ENCODE measurements around the gene SUZ12.

- TF ChIP-seq, protein P1, sequence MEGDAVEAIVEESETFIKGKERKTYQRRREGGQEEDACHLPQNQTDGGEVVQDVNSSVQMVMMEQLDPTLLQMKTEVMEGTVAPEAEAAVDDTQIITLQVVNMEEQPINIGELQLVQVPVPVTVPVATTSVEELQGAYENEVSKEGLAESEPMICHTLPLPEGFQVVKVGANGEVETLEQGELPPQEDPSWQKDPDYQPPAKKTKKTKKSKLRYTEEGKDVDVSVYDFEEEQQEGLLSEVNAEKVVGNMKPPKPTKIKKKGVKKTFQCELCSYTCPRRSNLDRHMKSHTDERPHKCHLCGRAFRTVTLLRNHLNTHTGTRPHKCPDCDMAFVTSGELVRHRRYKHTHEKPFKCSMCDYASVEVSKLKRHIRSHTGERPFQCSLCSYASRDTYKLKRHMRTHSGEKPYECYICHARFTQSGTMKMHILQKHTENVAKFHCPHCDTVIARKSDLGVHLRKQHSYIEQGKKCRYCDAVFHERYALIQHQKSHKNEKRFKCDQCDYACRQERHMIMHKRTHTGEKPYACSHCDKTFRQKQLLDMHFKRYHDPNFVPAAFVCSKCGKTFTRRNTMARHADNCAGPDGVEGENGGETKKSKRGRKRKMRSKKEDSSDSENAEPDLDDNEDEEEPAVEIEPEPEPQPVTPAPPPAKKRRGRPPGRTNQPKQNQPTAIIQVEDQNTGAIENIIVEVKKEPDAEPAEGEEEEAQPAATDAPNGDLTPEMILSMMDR (IDR thresholded peaks at IDR 0.05), result no peak
- TF ChIP-seq POLR2AphosphoS5 (IDR thresholded peaks at IDR 0.05) (no peak), EP300 (IDR thresholded peaks at IDR 0.05) (no peak), POLR2A (IDR thresholded peaks at IDR 0.05; ENCODE audit: low read depth) (no peak)
Measured at GRCh38 chr17:32020943-32021614, 84.3 kb downstream of the SUZ12 start.

Data from esophagus muscularis mucosa (tissue), 4 donors.